Uterus (tissue), 2 donors: ENCODE results near the gene HID1.

Experiments
- POLR2A ChIP-seq, 2 donors: fragments of 450-650 bp; IDR thresholded peaks; one replicate each; pipeline ENCODE4 v1.6.1; 2016; ENCODE audit warnings: antibody characterized with exemption in 2 of 2, mild to moderate bottlenecking in 1 of 2, moderate library complexity in 1 of 2
- TF ChIP-seq, protein P1 (sequence below), 4 experiments: fragments of 200-600 bp in 2 of 4; fragments of 450-650 bp in 2 of 4; sonication (generic) in 2 of 4; IDR thresholded peaks; one replicate each; pipeline ENCODE4 v1.5.1; 2016 to 2019; ENCODE audit warnings: antibody characterized with exemption in 4 of 4, mild to moderate bottlenecking in 2 of 4, moderate library complexity in 1 of 4

DNA sequence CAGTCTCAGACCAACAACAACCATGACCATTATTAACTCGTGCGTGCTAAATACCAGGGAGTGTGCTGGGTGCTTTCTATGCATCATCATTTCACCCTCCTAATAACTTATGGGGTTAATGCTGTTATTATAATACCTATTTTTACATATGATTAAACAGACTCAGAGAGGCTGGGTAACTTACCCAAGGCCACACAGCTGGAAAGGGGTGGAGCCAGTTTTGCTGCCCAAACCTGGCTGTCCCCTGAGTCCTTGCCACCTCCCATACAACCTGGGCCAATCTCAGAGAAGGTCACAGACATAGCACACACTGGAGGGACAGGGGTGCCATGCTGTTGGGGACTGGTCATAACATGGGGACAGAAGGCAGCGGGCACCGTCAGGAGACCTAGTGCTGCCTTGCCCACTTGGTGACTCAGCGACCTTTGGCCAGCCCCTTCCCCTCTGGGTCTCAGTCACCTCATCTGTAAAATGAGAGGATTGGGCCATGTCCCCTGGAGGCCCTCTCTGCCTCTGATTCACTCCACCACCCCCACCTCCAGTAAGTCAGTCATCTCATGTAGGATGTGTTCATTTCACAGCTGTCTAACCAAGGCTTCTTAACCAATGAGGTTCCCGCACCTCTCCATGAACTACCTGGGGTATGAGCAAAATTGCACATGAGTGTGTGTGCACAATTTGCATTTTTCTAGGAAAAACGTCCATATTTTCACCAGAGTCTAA lies 67.7 kb downstream of the HID1 start:
- TF ChIP-seq, protein P1, sequence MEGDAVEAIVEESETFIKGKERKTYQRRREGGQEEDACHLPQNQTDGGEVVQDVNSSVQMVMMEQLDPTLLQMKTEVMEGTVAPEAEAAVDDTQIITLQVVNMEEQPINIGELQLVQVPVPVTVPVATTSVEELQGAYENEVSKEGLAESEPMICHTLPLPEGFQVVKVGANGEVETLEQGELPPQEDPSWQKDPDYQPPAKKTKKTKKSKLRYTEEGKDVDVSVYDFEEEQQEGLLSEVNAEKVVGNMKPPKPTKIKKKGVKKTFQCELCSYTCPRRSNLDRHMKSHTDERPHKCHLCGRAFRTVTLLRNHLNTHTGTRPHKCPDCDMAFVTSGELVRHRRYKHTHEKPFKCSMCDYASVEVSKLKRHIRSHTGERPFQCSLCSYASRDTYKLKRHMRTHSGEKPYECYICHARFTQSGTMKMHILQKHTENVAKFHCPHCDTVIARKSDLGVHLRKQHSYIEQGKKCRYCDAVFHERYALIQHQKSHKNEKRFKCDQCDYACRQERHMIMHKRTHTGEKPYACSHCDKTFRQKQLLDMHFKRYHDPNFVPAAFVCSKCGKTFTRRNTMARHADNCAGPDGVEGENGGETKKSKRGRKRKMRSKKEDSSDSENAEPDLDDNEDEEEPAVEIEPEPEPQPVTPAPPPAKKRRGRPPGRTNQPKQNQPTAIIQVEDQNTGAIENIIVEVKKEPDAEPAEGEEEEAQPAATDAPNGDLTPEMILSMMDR (IDR thresholded peaks at IDR 0.05): no peak
- no peak for TF ChIP-seq POLR2A (IDR thresholded peaks at IDR 0.05)
